Neural progenitor cell (in vitro differentiated cells): ENCODE results near the gene SMAD6. TPM values are rescaled to one million over a fixed set of nuclear protein-coding genes. Genes with fewer than 3 reads are reported as not detected.
"Not testable (repeated sequence)": the region's sequence is repeated elsewhere in the genome, so short reads cannot be mapped to it uniquely, and the experiment has no call there.

Experiments used
- DNase-seq: peaks from one replicate; pipeline ENCODE4 v3.0.0-alpha.2; 2016; ENCODE audit warnings: low spot score
- H2AFZ ChIP-seq: fragments of 200-600 bp; sonication (generic); replicated peaks from 2 replicates; pipeline ENCODE4 v1.6.1; 2016; ENCODE audit warnings: antibody characterized with exemption
- H3F3A ChIP-seq: fragments of 200-600 bp; sonication (generic); 2 replicates; pipeline ENCODE4 v1.6.1; 2016; ENCODE audit warnings: antibody characterized with exemption, low read depth
- H3K27ac ChIP-seq: fragments of 200-600 bp; sonication (generic); 2 replicates; pipeline ENCODE4 v1.5.1; 2016; ENCODE audit warnings: mild to moderate bottlenecking
- H3K27me3 ChIP-seq: fragments of 200-600 bp; sonication (generic); 2 replicates; pipeline ENCODE4 v1.6.1; 2016; ENCODE audit warnings: mild to moderate bottlenecking, moderate library complexity
- H3K36me3 ChIP-seq: fragments of 200-600 bp; sonication (generic); 2 replicates; pipeline ENCODE4 v1.5.1; 2016
- H3K4me1 ChIP-seq: fragments of 200-600 bp; sonication (generic); 2 replicates; pipeline ENCODE4 v1.6.1; 2016; ENCODE audit warnings: mixed run types
- H3K4me2 ChIP-seq: fragments of 200-600 bp; sonication (generic); 2 replicates; pipeline ENCODE4 v1.6.1; 2016
- H3K4me3 ChIP-seq: fragments of 200-600 bp; sonication (generic); 2 replicates; pipeline ENCODE4 v1.5.1; 2016
- H3K79me2 ChIP-seq: fragments of 200-600 bp; sonication (generic); 2 replicates; pipeline ENCODE4 v1.6.1; 2016; ENCODE audit warnings: low read depth
- H3K9ac ChIP-seq: fragments of 200-600 bp; sonication (generic); 2 replicates; pipeline ENCODE4 v1.6.1; 2016
- H3K9me3 ChIP-seq: fragments of 200-600 bp; sonication (generic); 2 replicates; pipeline ENCODE4 v1.5.1; 2016; ENCODE audit warnings: low read depth
- H4K20me1 ChIP-seq: fragments of 200-600 bp; sonication (generic); 2 replicates; pipeline ENCODE4 v1.6.1; 2016; ENCODE audit warnings: low read depth
- H3K27ac Mint-ChIP-seq: 3 replicates; pipeline ENCODE4 v1.8.0; 2021; ENCODE audit warnings: mixed read lengths
- H3K27me3 Mint-ChIP-seq: 2 replicates; pipeline ENCODE4 v1.8.0; 2022; ENCODE audit warnings: low read depth, mild to moderate bottlenecking, inconsistent platforms, moderate library complexity, mixed read lengths; ENCODE audit not compliant: insufficient read depth
- H3K36me3 Mint-ChIP-seq: 3 replicates; pipeline ENCODE4 v1.8.0; 2021; ENCODE audit warnings: mixed read lengths
- H3K4me1 Mint-ChIP-seq: 3 replicates; pipeline ENCODE4 v1.8.0; 2021; ENCODE audit warnings: mixed read lengths
- H3K4me3 Mint-ChIP-seq: 3 replicates; pipeline ENCODE4 v1.8.0; 2021; ENCODE audit warnings: mild to moderate bottlenecking, moderate library complexity, mixed read lengths
- H3K9me3 Mint-ChIP-seq: 3 replicates; pipeline ENCODE4 v1.8.0; 2020; ENCODE audit warnings: mixed read lengths
- EZH2 ChIP-seq: fragments of 200-600 bp; sonication (generic); IDR thresholded peaks from 2 replicates; pipeline ENCODE4 v1.6.1; 2017; ENCODE audit warnings: antibody characterized with exemption, mild to moderate bottlenecking, moderate library complexity
- EZH2phosphoT487 ChIP-seq: fragments of 200-600 bp; sonication (generic); IDR thresholded peaks from 2 replicates; pipeline ENCODE4 v1.6.1; 2017; ENCODE audit warnings: antibody characterized with exemption
- total RNA-seq: library from RNA; depleted of rRNA; stranded (reverse); fragments of >200 nt; gene quantifications from 2 replicates; pipeline ENCODE4 v1.2.3, GENCODE V29; 2015; ENCODE audit warnings: low replicate concordance
- TF ChIP-seq, protein P1 (sequence below): fragments of 200-600 bp; sonication (generic); IDR thresholded peaks from 2 replicates; pipeline ENCODE4 v1.5.1; 2017; ENCODE audit warnings: antibody characterized with exemption, mild to moderate bottlenecking

The SMAD6 gene
- total RNA-seq, 1 donor from 2014 or later: 3.4 TPM

- H3K9me3 ChIP-seq: no peaks in the 10 kb centered on the region
- no peak for DNase-seq
- no peak overlapping the region for H3K9ac ChIP-seq
- no peaks in the 10 kb centered on the region for H4K20me1 ChIP-seq
- Mint-ChIP-seq H3K36me3 (peaks cover 2% of the 10 kb centered on the region), H3K9me3 (peaks cover 15% of the 10 kb centered on the region), H3K4me1 (peaks cover 22% of the 10 kb centered on the region), H3K27ac (no peak overlapping the region), H3K4me3 (no peak overlapping the region), H3K27me3 (peaks cover 7% of the 10 kb centered on the region)
- H3K79me2 ChIP-seq: no peaks in the 10 kb centered on the region
- no peaks in the 10 kb centered on the region for H3K36me3 ChIP-seq
- H3K27me3 ChIP-seq: no peaks in the 10 kb centered on the region
- H3K4me1 ChIP-seq: peaks cover 11% of the 10 kb centered on the region
- H3K27ac ChIP-seq: no peak overlapping the region
- TF ChIP-seq EZH2: no peak
- TF ChIP-seq EZH2phosphoT487: no peak
- TF ChIP-seq, protein P1, sequence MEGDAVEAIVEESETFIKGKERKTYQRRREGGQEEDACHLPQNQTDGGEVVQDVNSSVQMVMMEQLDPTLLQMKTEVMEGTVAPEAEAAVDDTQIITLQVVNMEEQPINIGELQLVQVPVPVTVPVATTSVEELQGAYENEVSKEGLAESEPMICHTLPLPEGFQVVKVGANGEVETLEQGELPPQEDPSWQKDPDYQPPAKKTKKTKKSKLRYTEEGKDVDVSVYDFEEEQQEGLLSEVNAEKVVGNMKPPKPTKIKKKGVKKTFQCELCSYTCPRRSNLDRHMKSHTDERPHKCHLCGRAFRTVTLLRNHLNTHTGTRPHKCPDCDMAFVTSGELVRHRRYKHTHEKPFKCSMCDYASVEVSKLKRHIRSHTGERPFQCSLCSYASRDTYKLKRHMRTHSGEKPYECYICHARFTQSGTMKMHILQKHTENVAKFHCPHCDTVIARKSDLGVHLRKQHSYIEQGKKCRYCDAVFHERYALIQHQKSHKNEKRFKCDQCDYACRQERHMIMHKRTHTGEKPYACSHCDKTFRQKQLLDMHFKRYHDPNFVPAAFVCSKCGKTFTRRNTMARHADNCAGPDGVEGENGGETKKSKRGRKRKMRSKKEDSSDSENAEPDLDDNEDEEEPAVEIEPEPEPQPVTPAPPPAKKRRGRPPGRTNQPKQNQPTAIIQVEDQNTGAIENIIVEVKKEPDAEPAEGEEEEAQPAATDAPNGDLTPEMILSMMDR: no peak
- H2AFZ ChIP-seq: no peak overlapping the region
- no peak overlapping the region for H3K4me3 ChIP-seq
- no peak overlapping the region for H3K4me2 ChIP-seq
- H3F3A ChIP-seq: peaks cover 17% of the 10 kb centered on the region
These were observed 17.8 kb upstream of the SMAD6 start for GRCh38 chr15:66684136-66684681.

DNA sequence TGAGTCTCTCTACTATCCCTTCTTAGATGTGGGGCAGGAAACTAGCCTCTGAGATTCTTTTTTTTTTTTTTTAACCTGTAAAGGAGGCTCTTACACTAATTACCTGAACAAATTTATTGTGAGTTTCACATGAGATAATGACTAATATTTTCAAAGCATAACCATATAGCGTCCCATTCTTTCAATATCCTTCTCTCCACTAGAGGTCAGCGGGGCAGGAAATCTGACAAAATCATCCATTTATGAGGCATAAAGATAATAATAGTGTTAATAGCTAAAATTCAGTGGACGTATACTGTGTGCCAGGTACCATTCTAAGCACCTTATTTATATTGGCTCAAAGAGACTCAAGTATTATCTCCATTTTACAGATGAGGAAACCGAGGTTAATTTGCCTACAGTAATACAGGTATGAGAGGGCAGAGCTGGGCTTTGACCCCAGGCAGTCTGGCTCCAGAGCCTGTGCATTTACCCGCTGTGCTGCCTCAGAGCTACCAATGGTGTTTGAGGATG, 16.3 kb upstream of the SMAD6 start:
- Mint-ChIP-seq H3K27me3 (peaks cover 7% of the 10 kb centered on the region), H3K9me3 (peaks cover 12% of the 10 kb centered on the region), H3K4me3 (no peak overlapping the region), H3K4me1 (peaks cover 11% of the 10 kb centered on the region), H3K36me3 (peaks cover 2% of the 10 kb centered on the region), H3K27ac (no peak overlapping the region)
- Histone ChIP-seq H3F3A (peaks cover 3% of the 10 kb centered on the region), H4K20me1 (no peaks in the 10 kb centered on the region), H3K36me3 (no peaks in the 10 kb centered on the region), H3K4me3 (no peak overlapping the region), H3K9me3 (no peaks in the 10 kb centered on the region), H3K79me2 (no peaks in the 10 kb centered on the region), H2AFZ (no peak overlapping the region), H3K27ac (no peak overlapping the region), H3K4me1 (no peaks in the 10 kb centered on the region), H3K9ac (no peak overlapping the region), H3K27me3 (no peaks in the 10 kb centered on the region), H3K4me2 (no peak overlapping the region)
- TF ChIP-seq, protein P1: peak; percentile 24
- TF ChIP-seq EZH2phosphoT487: no peak
- no peak for DNase-seq

GRCh38 chr15:66690912-66691311, 11.1 kb upstream of the SMAD6 start:
- not testable (repeated sequence) for H3K4me3 Mint-ChIP-seq, H3K79me2 ChIP-seq, H3K27me3 ChIP-seq, H3F3A ChIP-seq, H3K9me3 Mint-ChIP-seq, H3K9me3 ChIP-seq, DNase-seq, H3K4me2 ChIP-seq, H3K27me3 Mint-ChIP-seq, H3K36me3 ChIP-seq, H3K4me3 ChIP-seq, H2AFZ ChIP-seq, H4K20me1 ChIP-seq, H3K27ac ChIP-seq, H3K9ac ChIP-seq, H3K36me3 Mint-ChIP-seq, H3K4me1 ChIP-seq, H3K27ac Mint-ChIP-seq
- H3K4me1 Mint-ChIP-seq: peaks cover 14% of the 10 kb centered on the region

GRCh38 chr15:66691727-66692126, 10.3 kb upstream of the SMAD6 start:
- no peak overlapping the region for H3K4me3 ChIP-seq
- no peaks in the 10 kb centered on the region for H3K27me3 ChIP-seq
- no peaks in the 10 kb centered on the region for H3F3A ChIP-seq
- no peaks in the 10 kb centered on the region for H3K79me2 ChIP-seq
- H3K36me3 Mint-ChIP-seq: no peaks in the 10 kb centered on the region
- H3K27me3 Mint-ChIP-seq: peaks cover 3% of the 10 kb centered on the region
- no peak overlapping the region for H3K4me3 Mint-ChIP-seq
- no peaks in the 10 kb centered on the region for H3K4me1 ChIP-seq
- H3K9me3 ChIP-seq: no peaks in the 10 kb centered on the region
- H3K4me2 ChIP-seq: no peak overlapping the region
- H3K9me3 Mint-ChIP-seq: no peaks in the 10 kb centered on the region
- peaks cover 17% of the 10 kb centered on the region for H3K4me1 Mint-ChIP-seq
- H3K27ac ChIP-seq: no peak overlapping the region
- no peaks in the 10 kb centered on the region for H4K20me1 ChIP-seq
- H2AFZ ChIP-seq: no peak overlapping the region
- no peak overlapping the region for H3K27ac Mint-ChIP-seq
- no peaks in the 10 kb centered on the region for H3K36me3 ChIP-seq
- TF ChIP-seq EZH2 (no peak), EZH2phosphoT487 (no peak)
- TF ChIP-seq, protein P1: no peak
- no peak overlapping the region for H3K9ac ChIP-seq
- no peak for DNase-seq
